ENCODE measurements around the gene GATB.

GATB gene

DNA sequence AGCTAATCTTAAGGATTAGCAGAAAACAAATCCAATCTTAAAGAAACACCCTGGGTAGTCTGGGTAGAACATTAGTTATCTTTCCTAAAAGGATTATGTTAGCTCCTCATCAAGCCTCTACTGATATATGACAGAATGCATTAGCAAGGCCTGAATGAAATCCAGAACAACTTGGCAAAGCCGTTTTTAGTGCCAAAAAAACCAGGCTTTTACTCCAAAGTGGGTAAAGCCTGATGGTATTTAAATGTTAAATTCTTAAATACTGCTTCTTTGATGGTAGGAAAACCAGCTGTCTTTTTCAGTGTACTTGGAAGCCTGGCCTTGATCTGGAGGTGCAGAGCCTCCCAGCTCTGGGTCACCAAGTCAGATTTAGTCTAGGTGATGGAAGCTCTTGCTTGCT lies 120.4 kb downstream of the GATB start:
- DNase-seq = no peak

DNA sequence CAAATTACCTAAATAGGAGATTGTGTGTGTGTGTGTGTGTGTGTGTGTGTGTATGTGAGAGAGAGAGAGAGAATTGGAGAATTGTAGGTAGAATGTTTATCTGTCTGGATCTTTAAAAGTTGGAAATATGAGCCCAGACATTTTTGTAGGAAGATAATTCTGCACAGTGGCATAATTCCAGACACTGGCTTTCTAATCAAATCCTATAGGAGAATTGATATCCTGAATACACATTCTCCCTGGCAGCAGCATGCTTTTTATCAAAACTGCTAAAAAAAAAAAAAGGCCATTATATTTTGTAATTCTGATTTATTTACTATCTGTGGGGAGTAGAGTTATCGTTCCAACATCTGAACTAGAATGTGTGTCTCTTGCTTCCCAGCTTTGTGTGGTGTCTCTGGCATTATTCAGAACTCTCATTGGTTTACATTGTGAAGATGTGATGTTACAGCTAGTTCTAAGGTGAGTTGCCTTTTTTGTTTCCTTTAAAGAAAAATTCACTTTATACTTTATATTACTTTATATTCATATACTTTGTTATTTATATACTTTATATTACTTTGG lies 122.4 kb downstream of the GATB start:
- DNase-seq = no peak

- DNase-seq = no peak
Measured at GRCh38 chr4:151631349-151631748, 129.5 kb downstream of the GATB start.

DNA sequence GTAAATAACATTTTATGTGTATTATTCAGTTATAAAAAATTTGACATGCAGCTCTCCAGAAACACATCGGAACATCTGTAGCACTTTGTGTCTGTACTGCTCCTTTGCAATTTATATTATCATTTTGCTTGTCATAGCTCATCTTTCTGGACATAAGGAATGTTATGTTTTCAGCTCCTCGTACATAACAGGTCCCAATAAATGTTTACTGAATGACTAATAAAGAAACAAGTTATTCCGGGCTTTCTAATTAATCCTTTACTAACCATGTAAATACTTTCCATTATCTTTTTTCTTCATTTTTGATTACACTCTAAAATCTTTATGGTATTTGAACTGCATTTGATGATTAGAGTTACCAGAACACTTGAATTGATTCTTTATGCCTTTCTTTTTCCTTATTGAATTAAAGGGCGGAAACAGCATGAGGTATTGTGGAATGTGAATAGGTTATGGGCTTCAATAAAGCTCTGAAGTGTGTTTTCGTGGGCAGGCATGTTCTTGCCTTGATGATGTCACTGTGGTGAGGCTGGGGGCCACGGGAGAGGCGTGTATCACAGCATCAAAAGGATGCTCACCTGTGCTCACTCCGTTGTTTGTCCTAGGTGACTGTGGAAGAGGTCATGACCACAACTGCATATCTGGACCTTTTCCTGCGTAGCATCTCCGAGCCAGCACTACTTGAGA lies 131.6 kb downstream of the GATB start:
- DNase-seq = no peak

- DNase-seq = no peak
Measured at GRCh38 chr4:151628001-151628608, 132.7 kb downstream of the GATB start.

- DNase-seq = no peak
Measured at GRCh38 chr4:151627491-151627890, 133.3 kb downstream of the GATB start.

- no peak for DNase-seq
Measured at GRCh38 chr4:151626751-151627150, 134.1 kb downstream of the GATB start.

DNA sequence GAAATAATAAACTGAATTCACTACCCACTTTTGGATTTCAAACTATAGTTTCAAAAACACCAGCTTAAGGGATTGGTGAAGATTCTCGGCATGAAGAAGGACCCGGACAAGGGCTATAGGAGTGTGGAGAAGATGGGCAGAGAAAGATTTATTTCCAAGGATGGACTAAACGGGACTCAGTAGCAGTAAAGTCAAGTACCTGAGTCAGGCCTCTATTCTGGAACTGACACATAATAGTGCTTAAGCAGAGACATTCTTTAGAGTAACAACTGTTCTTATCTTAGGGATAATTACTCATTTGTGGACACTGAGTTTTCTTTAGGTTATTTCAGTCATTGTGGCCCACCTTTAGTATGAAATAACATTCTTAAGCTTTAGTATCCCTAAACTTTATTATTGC lies 134.6 kb downstream of the GATB start:
- DNase-seq = no peak

- peak; percentile 84 for DNase-seq
Measured at GRCh38 chr4:151624626-151625565, 135.9 kb downstream of the GATB start.
